Left lung (tissue), 10 donors: ENCODE data around the gene GAPDHS. TPM values are rescaled to one million over a fixed set of nuclear protein-coding genes. Genes with fewer than 3 reads are reported as not detected.
A peak's percentile ranks its signal among the peaks of the same experiment; 100 is the strongest.

ENCODE experiments used
- ATAC-seq: fragments of 200-7000 bp; cut with Tn5 transposase; one replicate; pipeline ENCODE4 v1.9.1; 2020; ENCODE audit warnings: moderate library complexity
- DNase-seq, 4 donors: peaks; one replicate each; pipeline ENCODE4 v3.0.0-alpha.2; 2013 to 2020
- H3K27ac ChIP-seq, 2 donors: fragments of 200-600 bp; sonication (generic) in 1 of 2; one replicate each; pipeline versions ENCODE4 v1.5.0 to v1.8.0; 2020 to 2021
- H3K27me3 ChIP-seq, 2 donors: fragments of 200-600 bp; sonication (generic) in 1 of 2; one replicate each; pipeline versions ENCODE4 v1.5.0 to v1.8.0; 2020 to 2021
- H3K36me3 ChIP-seq, 2 donors: fragments of 200-600 bp; sonication (generic) in 1 of 2; one replicate each; pipeline versions ENCODE4 v1.5.0 to v1.8.0; 2020 to 2021
- H3K4me1 ChIP-seq, 2 donors: fragments of 200-600 bp; one replicate each; pipeline ENCODE4 v1.8.0; 2021
- H3K4me3 ChIP-seq, 2 donors: fragments of 200-600 bp; sonication (generic) in 1 of 2; one replicate each; pipeline versions ENCODE4 v1.5.0 to v1.8.0; 2020 to 2021; ENCODE audit warnings: mild to moderate bottlenecking in 1 of 2
- H3K9me3 ChIP-seq, 2 donors: fragments of 200-600 bp; sonication (generic) in 1 of 2; one replicate each; pipeline versions ENCODE4 v1.5.0 to v1.8.0; 2020 to 2021
- CTCF ChIP-seq, 2 donors: fragments of 200-600 bp; sonication (generic) in 1 of 2; IDR thresholded peaks; one replicate each; pipeline versions ENCODE4 v1.5.0 to v1.8.0; 2021; ENCODE audit warnings: antibody characterized with exemption in 2 of 2
- intact Hi-C, 2 donors: fragments of 100-400 bp; cut with DNase I; formaldehyde crosslinking; loops; one replicate each; pipeline versions ENCODE4 v1.11.2 to v1.14.2; 2022
- polyA plus RNA-seq, 6 donors: library from polyadenylated mRNA; unstranded; fragments of 120-200 nt; gene quantifications; one replicate each; pipeline ENCODE4 v1.2.1, GENCODE V29; 2013; ENCODE audit not compliant: insufficient read length in 6 of 6
- total RNA-seq, 2 donors: library from RNA; stranded (reverse); fragmentation: NEBNext Ultra II Directional; extraction: Animal tissue kit (Norgen Biotek cat#: 25700); gene quantifications; one replicate each; pipeline ENCODE4 v1.2.1, GENCODE V29; 2021
- donor health status: DM: no; HTN: yes; CAD: no.
- donor health status: DM: no; HTN: no; CAD: no.

Gene GAPDHS
- total and polyA plus RNA-seq, 8 donors = not detected

- TF ChIP-seq CTCF (IDR thresholded peaks at IDR 0.05) = no peak
- H3K27ac ChIP-seq = no peak overlapping the region
- DNase-seq = peak in 1 of 4 donors; percentile 50
- ATAC-seq = no peak
- H3K36me3 ChIP-seq = peaks cover 0 to 13% of the 10 kb centered on the region in 2 donors
- intact Hi-C loops = no loop called here
- H3K4me3 ChIP-seq = no peak overlapping the region
- H3K9me3 ChIP-seq = no peaks in the 10 kb centered on the region
- peaks cover 0 to 24% of the 10 kb centered on the region in 2 donors for H3K27me3 ChIP-seq
- no peaks in the 10 kb centered on the region for H3K4me1 ChIP-seq
Measured at GRCh38 chr19:35552534-35553384, 19.5 kb downstream of the GAPDHS start.

GRCh38 chr19:35553385-35554000 is 20.2 kb downstream of the GAPDHS start:
- no peak for TF ChIP-seq CTCF (IDR thresholded peaks at IDR 0.05)

GRCh38 chr19:35554076-35554475 is 20.8 kb downstream of the GAPDHS start:
- Histone ChIP-seq H3K27me3 (peaks cover 11 to 37% of the 10 kb centered on the region in 2 donors), H3K4me3 (no peak overlapping the region), H3K36me3 (peaks cover 0 to 9% of the 10 kb centered on the region in 2 donors), H3K9me3 (no peaks in the 10 kb centered on the region), H3K27ac (no peak overlapping the region), H3K4me1 (peaks cover 0 to 8% of the 10 kb centered on the region in 2 donors)
- intact Hi-C loops = no loop called here
- ATAC-seq = no peak
- DNase-seq = no peak
- TF ChIP-seq CTCF (IDR thresholded peaks at IDR 0.05) = no peak

More at GRCh38 chr19:35553385-35554000, 20.2 kb downstream of the GAPDHS start:
- Histone ChIP-seq H3K36me3 (peaks cover 0 to 9% of the 10 kb centered on the region in 2 donors), H3K9me3 (no peaks in the 10 kb centered on the region), H3K4me3 (no peak overlapping the region), H3K4me1 (peaks cover 0 to 6% of the 10 kb centered on the region in 2 donors), H3K27ac (no peak overlapping the region), H3K27me3 (peaks cover 5 to 31% of the 10 kb centered on the region in 2 donors)
- intact Hi-C loops = no loop called here
- DNase-seq (no peak), ATAC-seq (no peak)

- Histone ChIP-seq H3K9me3 (no peaks in the 10 kb centered on the region), H3K36me3 (peaks cover 0 to 9% of the 10 kb centered on the region in 2 donors), H3K4me1 (peaks cover 0 to 8% of the 10 kb centered on the region in 2 donors), H3K27me3 (peaks cover 13 to 50% of the 10 kb centered on the region in 2 donors), H3K4me3 (no peak overlapping the region), H3K27ac (no peak overlapping the region)
- intact Hi-C loops = no loop called here
- ATAC-seq (no peak), DNase-seq (no peak)
- TF ChIP-seq CTCF (IDR thresholded peaks at IDR 0.05) = no peak
Measured at GRCh38 chr19:35555301-35556005, 22.2 kb downstream of the GAPDHS start.
